ENCODE measurements around the gene DSP.

The DSP gene, protein sequence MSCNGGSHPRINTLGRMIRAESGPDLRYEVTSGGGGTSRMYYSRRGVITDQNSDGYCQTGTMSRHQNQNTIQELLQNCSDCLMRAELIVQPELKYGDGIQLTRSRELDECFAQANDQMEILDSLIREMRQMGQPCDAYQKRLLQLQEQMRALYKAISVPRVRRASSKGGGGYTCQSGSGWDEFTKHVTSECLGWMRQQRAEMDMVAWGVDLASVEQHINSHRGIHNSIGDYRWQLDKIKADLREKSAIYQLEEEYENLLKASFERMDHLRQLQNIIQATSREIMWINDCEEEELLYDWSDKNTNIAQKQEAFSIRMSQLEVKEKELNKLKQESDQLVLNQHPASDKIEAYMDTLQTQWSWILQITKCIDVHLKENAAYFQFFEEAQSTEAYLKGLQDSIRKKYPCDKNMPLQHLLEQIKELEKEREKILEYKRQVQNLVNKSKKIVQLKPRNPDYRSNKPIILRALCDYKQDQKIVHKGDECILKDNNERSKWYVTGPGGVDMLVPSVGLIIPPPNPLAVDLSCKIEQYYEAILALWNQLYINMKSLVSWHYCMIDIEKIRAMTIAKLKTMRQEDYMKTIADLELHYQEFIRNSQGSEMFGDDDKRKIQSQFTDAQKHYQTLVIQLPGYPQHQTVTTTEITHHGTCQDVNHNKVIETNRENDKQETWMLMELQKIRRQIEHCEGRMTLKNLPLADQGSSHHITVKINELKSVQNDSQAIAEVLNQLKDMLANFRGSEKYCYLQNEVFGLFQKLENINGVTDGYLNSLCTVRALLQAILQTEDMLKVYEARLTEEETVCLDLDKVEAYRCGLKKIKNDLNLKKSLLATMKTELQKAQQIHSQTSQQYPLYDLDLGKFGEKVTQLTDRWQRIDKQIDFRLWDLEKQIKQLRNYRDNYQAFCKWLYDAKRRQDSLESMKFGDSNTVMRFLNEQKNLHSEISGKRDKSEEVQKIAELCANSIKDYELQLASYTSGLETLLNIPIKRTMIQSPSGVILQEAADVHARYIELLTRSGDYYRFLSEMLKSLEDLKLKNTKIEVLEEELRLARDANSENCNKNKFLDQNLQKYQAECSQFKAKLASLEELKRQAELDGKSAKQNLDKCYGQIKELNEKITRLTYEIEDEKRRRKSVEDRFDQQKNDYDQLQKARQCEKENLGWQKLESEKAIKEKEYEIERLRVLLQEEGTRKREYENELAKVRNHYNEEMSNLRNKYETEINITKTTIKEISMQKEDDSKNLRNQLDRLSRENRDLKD (N-terminal part only)

GRCh38 chr6:7541175-7542064 lies at the start of gene DSP:
Gene DSP (plus strand): TSS chr6:7541671. CDS start chr6:7541916, 245 bp downstream.
- H3K4me3 ChIP-seq (ENCODE audit: low read depth, low read length), result peak within 1 kb of the TSS; percentile 77

- H3K4me3 ChIP-seq (ENCODE audit: low read depth, low read length), result no peak overlapping the region
These were observed 47.6 kb upstream of the DSP start for GRCh38 chr6:7493866-7494265.

- no peak overlapping the region for H3K4me3 ChIP-seq (ENCODE audit: low read depth, low read length)
These were observed 46.8 kb upstream of the DSP start for GRCh38 chr6:7494638-7495037.

- no peak overlapping the region for H3K4me3 ChIP-seq (ENCODE audit: low read depth, low read length)
These were observed 45.1 kb upstream of the DSP start for GRCh38 chr6:7496266-7496875.

GRCh38 chr6:7500752-7501282 lies 40.7 kb upstream of the DSP start:
- no peak overlapping the region for H3K4me3 ChIP-seq (ENCODE audit: low read depth, low read length)

GRCh38 chr6:7502743-7503142 lies 38.7 kb upstream of the DSP start:
- H3K4me3 ChIP-seq (ENCODE audit: low read depth, low read length), result no peak overlapping the region

GRCh38 chr6:7504041-7504440 lies 37.4 kb upstream of the DSP start:
- no peak overlapping the region for H3K4me3 ChIP-seq (ENCODE audit: low read depth, low read length)

DNA sequence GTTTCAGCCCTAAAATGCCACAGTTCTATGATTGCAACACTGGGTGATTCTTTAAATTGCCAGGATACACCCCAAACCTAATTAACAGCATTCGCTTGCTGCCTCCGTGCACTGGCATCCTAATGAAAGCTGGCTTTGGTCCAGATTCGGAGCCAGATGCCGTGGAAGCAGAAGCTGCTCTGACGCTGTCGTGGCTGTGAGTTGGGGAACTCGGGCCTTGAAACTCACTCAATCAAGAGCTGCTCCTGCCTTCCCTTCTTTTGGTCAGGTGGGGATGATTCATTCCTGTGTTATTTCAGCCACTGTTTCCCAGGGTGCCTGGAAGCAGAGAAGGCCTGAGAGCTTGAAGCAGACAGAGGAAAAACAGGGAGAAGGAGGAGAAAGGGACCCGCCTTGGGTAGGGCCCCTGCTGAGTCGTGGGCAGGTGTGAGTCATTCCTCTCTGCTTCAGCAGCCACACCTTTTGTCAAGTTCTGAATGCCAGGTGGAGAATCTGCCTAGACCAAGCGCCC lies 36.2 kb upstream of the DSP start:
- H3K4me3 ChIP-seq (ENCODE audit: low read depth, low read length), result no peak overlapping the region

DNA sequence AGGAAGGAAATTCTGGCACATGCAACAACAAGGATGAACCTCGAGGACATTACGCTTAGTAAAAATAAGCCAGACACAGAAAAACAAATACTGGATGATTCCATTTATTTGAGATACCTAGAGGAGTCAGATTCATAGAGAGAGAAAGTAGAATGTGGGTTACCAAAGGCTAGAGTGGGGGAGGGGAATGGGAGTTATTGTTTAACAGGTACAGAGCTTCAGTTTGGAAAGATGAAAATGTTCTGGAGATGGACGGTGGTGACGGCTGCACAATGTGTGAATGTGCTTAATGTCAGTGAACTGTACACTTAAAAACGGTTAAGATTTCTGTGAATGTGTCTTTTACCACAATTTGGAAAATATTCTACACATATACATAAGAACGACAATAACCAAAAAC lies 33.9 kb upstream of the DSP start:
- no peak overlapping the region for H3K4me3 ChIP-seq (ENCODE audit: low read depth, low read length)

DNA sequence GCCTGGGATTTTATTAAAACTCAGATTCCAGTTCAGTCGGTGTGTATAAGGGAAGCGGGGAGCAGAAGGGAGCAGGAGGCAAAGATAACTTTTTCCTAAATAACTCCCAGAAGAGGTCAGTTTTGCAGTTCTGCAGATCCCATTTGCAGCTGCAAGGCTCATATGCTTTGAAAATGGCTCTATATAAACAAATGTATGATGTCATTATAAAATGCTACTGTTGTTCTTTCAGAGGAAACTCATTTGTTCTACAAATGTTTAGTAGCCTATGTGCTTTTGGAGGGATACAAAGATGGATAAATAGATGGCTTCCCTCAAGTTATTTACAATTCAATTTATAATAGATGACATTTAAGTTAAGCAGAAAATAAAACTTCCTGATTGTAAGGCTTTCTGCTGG lies 29.2 kb upstream of the DSP start:
- no peak overlapping the region for H3K4me3 ChIP-seq (ENCODE audit: low read depth, low read length)

- no peak overlapping the region for H3K4me3 ChIP-seq (ENCODE audit: low read depth, low read length)
These were observed 27.9 kb upstream of the DSP start for GRCh38 chr6:7513529-7513928.

DNA sequence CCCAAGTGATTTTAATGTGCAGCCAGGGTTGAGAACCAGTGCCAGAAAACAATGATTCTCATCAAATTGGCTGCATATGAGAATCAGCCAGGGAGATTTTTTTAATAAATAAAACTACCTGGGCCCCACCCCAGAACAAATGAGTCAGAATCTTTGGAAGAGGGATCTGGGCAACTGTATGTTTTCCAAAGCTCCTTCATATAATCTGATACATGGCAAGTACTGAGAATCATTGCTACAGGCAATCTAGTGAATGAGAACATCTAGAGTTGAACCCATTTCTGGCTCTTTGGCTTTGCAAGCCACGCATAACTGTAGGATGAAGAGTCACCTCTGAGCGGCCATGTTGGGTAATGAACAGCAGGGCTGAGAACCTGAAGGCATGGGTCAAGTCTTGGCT lies 26.1 kb upstream of the DSP start:
- H3K4me3 ChIP-seq (ENCODE audit: low read depth, low read length), result no peak overlapping the region

- H3K4me3 ChIP-seq (ENCODE audit: low read depth, low read length), result no peak overlapping the region
These were observed 22.6 kb upstream of the DSP start for GRCh38 chr6:7518877-7519276.

DNA sequence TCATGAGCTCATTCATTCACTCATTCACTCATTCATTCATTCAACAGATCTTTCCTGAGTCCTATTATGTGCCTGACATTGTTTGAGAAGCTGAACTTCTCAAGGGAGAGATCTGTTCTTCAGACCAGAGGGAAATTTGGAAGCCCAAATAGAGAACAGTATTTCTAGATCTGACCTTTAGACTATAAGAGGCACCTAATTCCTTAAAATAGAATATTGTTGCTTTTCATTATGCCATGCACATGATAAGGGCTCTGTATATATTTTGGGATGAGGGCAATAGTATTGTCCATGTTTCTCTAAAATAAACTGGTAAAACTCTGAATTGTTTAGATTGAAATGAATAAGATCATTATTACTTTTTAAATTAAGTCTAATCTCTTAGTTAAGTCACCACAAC lies 18.6 kb upstream of the DSP start:
- no peak overlapping the region for H3K4me3 ChIP-seq (ENCODE audit: low read depth, low read length)

- no peak overlapping the region for H3K4me3 ChIP-seq (ENCODE audit: low read depth, low read length)
These were observed 17.5 kb upstream of the DSP start for GRCh38 chr6:7523922-7524321.

DNA sequence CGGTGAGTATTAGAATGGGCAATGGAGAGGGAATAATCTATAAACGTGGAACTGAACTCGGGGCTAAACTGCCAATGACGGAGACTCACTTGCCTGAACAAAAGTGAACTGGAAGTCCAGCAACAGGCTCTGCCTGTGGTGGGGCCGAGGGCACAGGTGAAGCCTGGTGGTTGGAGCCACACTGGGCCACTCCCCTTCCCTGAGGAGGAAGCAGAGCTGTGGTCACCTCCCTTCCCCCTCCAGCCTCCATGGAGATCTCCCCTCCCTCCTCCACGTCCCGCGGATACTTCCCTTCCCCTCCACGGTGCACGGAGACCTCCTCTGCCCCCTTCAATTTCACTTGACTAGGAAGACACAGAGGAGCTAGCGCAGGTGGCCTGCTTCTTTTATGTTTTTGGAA lies 14.7 kb upstream of the DSP start:
- H3K4me3 ChIP-seq (ENCODE audit: low read depth, low read length), result no peak overlapping the region

GRCh38 chr6:7528565-7528964 lies 12.9 kb upstream of the DSP start:
- H3K4me3 ChIP-seq (ENCODE audit: low read depth, low read length), result no peak overlapping the region

- H3K4me3 ChIP-seq (ENCODE audit: low read depth, low read length), result no peak overlapping the region
These were observed 12.3 kb upstream of the DSP start for GRCh38 chr6:7529141-7529540.

DNA sequence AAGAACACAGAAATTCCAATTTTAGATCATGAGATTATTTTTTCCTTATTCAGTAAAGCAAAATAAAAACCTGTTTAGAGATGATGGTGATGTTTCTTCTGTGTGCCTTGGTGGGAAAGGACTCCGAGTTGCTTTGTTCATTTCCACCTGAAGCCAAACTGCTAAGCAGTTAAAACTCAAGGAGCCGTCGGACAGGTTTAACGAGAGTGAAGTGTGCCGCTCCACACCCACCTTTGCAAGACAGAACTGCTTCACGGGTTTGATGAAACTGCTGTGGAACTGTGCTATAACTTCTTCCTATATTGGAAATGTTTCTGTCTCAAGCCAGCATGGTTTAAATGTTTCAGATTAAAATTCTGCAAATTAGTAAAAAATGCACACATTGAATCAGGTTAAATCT lies 9.2 kb upstream of the DSP start:
- H3K4me3 ChIP-seq (ENCODE audit: low read depth, low read length), result no peak overlapping the region
